ENCODE measurements around the gene HLA-DMA.
A peak's percentile ranks its signal among the peaks of the same experiment; 100 is the strongest.

HLA-DMA gene

DNA sequence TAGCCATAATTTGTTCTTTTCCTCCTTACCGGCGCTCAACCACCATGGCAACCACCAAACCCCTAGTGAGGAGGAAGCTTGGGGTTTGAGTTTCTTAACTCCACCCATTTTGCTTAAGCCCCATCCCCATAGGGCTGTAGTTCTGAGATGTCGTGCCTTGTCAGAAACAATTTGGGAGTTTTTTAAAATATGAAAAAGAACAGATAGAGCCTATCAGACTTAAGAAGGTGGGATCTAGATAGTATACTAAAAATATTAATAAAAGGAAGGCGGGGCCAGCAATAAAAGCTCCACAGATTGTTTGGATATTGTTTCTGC is 21.1 kb upstream of the HLA-DMA start:
- peak; percentile 25 for DNase-seq

DNA sequence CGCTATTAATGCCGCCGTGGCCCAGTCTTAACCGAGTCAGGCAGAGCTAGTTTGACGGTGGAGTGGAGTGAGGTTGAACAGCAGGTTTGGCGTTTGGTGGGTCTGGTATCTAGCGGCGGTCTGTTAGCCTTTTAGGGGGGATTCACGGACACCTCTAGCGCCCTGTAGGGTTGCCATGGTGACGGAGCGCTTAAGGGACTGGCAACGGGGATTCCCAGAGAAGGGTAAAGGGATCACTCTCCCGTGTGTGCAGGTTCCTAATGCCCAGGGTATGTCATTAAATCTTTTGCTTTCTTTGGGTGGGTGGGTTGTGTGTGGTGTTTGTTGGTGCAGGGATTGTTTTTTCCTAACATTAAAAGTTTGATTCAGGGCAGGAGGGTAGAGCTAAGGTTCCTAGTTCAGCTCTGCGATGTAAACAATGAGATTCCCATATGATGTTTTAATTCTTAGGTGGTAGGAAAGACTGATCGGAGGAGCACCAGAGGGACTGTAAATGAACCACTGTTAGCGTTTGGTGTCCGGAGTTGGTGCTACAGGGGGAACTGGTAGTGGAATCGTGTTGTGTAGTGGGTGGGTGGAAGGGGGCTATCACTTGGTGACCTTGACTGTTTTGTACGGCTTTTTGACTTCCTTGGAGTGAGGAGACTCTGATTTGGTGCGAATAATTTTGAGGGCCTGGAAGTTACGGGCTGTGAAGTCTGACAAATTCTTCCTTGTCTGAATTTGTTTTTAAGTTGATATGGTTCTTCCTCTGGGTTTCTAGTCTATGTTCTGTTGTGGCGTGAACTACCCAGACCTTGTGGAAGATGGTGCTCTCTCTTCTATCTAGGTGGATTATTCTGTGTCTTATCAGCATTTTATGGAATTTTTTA is 20.5 kb upstream of the HLA-DMA start:
- DNase-seq, result peak; percentile 81

DNA sequence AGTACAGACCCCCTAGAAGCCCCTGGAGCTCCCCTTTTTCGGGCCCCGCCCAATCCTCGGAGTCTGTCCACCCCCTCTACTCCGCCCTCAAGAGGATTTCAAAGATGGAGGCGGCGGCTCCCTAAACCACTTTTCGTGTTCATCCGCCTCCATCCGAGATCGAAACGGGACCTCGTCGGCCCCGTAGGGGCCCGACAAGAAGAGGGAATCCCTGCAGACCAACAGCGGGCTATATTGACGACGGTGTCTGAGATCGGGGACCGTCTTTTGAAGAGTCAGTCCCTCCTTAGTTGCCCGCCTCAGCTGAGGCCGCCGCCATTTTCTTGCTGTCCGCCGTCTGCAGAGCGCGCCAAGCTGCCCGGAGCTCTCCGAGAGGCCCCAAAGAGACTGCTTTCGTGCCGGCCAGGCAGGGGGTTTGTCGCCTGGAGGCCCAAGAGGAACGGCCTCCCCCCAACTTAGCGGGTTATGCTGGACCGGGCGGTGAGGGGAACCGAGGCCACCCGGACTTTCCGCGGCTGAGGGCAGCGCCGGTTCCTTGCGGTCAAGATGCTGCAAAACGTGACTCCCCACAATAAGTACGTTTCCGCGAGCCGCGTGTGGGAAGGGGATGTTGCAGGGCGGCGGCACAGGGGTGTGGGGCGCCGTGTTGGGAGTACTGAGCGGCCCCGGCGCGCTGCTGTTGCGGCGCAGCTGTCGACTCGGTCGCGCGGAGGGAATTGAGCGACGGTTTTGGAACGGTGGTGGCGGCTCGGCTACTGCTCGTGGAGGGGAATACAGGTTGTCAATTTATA is 19.7 kb upstream of the HLA-DMA start:
- DNase-seq, result peak; percentile 61

DNA sequence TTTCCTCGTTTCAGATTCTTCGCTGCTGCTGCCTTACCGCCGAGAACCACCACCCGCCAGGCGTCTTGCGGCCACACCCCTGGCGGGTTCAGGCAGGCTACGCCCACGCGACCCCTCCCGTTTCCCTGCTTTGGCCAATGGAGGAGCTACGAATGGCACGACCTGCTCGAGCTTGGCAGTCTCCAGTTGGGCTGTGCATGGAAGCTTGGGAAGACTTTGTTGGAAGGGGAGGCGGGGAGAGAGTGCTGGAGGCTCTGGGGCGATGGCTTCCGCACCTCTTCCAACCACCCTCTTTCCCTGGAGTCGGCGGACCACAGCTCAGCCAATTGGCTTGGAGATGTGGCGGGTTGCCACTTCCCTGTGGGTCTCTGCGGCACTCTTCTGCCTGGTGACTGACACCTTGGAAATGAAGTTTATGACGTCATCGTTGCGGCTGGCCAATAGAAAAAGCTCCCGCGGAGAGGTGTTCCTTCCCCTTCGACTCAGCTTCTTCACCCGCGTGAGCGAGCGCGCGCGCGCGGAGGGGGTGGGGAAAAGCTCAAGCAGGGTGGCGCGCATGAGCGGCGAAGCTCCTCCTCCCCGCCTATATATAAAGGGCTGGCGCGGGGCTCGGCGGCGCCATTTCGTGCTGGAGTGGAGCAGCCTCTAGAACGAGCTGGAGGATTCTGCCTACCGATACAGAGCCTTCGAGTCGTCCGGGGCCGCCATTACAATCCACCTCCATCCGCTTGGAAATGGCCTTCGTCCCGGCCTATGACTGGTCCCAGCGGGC is 18.9 kb upstream of the HLA-DMA start:
- DNase-seq, result peak; percentile 100

DNA sequence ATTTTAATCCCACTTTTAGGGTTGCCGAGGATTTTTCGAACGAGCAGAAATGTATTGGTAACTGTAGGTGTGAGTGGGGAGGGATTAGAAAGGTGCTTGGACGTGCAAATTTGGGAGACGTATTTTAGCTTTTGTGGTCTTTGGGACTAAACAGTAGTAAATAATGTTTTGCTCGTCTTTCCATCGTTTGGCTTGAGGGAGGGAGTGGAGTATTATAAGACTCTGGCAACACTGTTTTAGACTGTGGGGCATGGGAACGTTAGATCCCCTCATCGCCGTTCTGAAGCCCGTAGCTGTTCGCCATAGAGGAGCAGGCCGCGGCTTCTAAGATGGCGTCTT is 18.3 kb upstream of the HLA-DMA start:
- no peak for DNase-seq

DNA sequence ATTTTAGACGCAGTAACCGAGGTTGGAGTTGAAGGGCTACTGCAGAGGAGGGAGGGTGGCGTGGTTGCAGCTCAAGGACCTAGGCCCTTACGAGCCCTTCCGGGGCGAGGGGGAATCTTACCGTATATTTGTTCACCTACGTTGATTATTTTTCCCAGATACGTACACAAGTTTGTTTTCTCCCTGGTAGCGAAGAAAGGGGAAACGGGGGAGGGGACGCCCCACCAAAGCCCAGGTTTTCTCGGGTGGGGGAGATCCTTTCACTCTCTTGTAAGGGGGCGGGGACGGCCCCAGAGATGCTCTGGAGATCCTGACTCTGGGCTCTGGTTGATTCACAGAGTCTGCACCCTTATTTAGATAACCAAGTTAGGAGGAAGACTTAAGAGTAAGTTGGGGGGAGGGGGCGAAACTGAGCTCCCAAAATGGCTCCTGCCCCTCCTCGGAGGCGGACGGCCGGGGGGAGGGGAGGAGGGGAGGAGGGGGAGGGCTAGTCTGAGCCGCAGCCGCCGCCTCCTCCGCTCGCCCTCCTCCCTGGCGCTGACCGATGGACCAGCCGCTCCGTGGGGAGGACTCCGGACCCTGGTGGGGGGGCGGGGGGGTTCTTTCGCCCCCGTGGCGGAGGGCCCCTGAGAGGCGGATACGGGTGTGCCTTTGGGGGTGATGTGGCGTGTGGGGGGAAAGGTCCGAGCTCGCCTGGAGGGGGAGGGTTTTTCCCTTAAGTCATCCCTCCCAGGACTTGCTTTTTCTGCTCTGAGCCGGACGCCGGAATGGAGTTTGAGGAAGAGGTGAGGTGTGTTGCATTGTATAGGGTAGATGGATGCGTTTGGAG is 17.7 kb upstream of the HLA-DMA start:
- peak; percentile 83 for DNase-seq

DNA sequence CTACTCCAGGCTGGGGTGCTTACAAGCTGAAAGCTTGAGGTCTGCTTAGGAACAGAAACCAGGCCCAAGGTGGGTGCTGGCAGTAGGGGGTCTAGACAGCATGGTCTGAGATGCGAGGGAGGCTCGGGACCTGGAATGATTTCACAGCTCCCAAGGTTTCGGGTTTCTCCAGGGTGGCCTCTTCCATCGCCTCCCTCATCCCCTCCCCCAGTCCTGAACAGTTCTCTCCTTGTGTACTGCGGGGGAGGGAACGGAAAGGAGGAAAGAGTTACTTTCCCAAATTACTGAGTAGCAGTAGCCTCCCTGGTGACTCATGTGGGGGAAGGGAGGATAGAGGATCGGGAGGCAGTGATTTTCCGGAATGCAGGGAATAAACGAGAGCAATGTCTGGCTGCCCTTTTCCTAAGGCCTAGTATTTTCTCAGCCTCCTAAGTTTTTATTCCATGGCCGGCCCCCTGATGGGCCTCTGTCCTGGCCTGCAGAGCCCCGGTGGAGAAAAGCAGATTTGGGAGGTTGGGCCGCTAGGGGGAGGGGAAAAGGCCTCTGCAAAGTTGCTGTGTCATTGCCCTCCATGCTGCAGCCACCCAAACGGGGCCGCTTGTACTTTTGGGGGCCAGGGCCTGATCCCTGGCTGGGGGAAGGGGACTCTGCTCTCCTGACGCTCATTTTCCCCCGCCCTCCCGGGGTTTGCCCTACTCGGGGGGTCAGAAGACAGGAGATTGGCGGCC is 17.0 kb upstream of the HLA-DMA start:
- peak; percentile 81 for DNase-seq

DNA sequence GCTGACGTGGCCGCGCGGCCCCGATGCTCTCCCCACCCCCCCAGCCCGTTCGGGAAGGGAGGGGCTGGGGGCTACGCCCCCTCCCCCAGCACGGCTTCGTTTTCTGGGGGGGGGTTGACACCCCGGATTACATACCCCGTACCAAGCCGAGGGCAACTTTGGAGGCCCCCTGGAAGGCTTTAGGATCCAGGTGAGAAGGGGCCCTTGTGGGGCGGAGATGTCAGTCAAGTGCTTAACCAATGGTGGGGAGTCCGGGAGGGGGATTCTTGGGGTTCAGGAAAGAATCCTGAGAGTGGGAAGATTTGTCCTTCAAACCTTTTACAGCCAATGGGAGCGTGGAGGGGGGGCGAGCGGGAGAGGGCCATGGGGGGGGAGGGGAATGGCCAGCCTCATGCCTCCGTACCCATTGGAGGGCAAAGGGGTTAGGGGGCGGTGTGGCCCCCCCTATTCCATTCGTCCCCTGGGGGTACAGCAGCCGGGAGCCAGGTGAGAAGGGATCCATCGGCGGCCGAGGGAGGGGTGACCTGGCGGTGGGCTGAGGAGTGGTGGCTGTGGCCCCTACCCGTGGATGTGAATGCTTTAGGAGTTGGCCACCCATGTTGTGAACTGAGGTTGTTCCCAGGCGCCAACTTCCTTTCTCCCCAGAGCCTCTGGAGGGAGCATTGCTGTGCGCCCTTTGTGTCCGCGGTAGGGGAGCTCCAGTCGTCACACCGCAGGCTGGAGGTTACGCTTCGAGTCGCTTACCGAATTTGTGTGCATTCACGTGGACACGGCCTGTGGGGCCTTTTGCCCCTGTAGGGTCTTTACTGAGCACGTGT is 16.2 kb upstream of the HLA-DMA start:
- DNase-seq, result peak; percentile 84

DNA sequence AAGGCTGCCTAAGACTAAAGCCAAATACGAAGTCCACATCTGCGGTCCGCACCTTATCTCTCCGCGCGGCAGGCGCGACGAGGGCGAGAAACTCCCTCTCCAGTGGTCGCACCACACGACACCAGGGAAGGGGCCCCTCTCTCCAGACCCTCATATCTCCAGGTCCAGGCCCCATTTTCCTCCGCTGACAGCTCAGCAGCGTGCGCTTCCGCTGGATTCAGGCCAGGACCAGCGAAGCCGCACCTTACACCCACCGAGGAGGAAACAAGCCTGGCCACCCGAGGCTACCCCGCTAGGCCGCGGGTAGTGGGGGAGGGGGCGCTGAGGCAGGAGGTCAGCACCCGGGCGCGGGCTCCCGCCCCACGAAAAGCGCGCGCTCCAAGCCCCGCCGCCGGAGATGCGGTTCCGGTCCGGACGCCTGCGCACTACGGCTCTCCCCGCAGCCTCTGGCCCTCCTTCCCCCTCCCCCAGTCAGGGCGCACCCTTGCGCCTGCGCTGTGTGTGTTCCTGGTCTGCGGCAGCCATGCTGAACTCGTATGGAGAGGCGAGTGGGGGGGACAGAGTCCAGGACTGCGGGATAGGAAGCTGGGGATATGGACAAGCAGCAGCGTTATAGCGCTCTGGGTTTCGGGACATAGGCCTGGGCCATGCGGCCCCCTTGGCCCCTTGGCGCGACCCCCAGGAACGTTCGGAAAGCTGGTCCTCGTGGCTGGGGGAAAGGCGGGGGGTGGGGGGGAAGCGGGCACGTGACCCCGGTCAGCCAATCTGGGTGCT is 15.4 kb upstream of the HLA-DMA start, which contains the start of gene BRD2:
BRD2 (plus strand) TSS at position 502 of the 774 bp plus-strand sequence. CDS start 4,305 bp downstream, outside the sequence.
- peak; percentile 96 for DNase-seq

DNA sequence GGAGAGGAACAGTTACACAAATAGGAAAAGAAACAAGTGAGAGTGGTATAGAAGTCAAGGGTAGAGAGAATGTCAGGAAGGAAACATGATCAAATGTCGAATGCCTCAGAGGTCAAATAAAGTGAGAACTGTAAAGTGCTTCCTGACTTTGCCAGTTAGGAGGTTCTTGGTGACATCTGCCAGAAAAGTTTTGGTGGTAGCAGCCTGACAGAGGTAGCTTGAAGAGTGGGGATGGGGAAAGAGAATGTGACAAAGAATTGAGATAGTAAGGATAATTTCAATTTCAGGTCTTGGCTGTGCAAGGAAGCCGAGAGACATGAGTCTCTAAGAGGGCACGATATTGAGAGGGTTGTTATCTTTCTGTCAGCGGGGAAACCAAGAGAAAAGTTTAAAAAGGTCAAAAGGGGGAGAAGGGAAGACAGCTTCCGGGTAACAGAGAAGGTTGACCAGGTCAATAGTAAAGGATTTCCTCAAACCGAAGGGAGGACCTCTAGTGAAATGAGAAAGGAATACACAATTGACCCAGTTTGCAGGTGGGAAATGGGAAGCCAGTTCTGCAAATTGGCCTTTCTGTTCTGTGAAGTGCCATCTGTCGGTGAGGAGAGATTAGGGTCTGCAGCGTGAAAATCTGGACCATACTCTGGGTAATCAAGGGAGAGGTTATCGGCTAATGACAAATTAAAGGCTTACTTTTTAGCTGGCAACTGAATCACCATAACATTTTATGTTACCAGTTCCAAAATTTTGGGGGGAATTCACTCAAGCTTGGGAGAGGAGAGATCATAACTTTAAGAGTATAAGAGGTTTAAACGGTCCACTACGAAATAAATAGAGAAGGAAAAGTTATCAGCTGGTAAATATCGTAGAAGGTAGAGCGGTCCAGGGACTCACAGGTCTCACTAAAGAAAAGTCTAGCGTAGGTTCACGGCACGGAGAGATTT is 14.5 kb upstream of the HLA-DMA start:
- peak; percentile 69 for DNase-seq

DNA sequence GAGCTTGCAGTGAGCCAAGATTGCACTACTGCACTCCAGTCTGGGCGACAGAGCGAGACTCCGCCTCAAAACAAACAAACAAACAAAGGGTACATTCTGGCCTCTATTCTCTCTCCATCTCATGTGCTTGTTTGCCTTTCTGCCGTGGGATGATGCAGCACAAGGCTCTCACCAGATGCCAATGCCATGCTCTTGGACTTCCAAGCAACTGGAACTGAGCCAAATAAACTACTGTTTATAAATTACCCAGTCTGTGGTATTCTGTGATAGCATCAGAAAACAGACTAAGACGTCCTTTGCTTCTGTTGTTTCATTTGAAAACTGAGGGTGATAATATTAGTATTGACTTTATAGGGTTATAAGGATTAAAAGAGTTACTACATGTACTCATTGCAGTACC is 11.9 kb upstream of the HLA-DMA start:
- DNase-seq, result no peak

DNA sequence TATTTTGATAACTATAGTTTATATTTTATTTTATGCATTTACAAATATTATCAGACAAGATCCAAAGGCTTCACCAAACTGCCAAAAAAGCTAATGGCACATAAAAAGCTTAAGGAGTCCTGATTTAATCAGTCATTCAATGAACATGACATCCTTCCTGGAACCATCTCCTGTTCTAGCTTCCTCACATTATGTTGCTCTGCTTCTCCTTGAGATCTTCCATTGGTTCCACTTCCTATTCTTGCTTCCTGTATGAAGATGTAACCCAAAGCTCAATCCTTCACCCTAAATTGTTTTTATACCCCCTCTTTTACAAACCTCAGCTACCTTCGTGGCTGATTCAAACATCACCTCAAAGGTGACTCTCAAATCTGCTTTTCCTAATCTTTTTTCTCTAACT is 11.0 kb upstream of the HLA-DMA start:
- no peak for DNase-seq

DNA sequence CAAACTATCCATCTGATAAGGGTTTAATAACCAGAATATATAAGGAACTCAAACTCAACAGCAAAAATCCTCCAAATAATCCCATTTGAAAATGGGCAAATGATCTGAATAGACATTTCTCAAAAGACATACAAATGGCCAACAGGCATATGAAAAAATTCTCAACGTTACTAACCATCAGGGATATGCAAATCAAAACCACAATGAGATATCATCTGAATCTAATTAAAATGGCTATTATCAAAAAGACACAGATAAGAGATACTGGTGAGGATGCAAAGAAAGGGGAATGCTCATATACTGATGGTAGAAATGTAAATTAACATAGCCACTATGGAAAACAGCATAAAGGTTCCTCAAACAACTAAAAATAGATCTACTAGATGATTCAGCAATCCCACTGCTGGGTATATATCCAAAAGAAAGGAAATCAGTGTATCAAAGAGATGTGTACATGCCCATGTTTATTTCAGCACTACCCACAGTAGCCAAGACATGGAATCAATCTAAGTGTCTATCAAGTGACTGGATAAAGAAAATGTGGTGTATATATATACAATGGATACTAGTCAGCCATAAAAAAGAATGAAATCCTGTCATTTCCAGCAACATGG is 9.4 kb upstream of the HLA-DMA start:
- no peak for DNase-seq

DNA sequence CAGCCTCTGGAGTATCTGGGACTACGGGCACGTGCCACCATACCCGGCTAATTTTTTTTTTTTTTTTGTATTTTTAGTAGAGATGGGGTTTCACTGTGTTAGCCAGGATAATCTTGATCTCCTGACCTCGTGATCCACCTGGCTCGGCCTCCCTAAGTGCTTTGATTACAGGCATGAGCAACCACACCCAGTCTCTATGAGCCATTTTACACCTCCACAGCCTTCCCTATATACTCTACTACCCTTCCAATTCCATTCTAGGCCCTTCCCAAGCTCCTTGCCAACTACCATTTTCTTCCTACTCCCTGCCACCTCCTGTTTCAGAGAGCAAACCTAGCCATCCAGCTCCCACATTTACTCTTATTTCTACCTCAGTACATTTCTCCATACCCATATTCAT is 7.7 kb upstream of the HLA-DMA start:
- no peak for DNase-seq

DNA sequence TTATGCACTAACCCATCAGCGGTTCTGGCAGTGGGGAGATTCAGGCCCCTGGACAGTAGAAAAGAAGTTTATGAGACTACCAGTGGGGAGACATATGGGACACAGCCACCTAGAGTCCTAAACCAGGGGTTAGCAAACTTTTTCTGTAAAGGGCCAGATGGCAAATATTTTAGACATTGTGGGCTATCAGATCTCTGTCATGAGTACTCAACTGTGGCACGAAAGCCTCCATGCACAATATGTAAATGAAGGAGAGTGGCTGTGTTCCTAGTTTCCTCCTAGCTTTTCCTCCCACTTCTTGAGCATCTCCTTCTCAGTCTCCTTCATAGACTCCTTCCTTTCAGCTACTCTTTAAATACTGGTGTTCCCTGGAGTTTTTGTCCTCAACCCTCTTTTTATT is 3.3 kb upstream of the HLA-DMA start:
- DNase-seq, result no peak

DNA sequence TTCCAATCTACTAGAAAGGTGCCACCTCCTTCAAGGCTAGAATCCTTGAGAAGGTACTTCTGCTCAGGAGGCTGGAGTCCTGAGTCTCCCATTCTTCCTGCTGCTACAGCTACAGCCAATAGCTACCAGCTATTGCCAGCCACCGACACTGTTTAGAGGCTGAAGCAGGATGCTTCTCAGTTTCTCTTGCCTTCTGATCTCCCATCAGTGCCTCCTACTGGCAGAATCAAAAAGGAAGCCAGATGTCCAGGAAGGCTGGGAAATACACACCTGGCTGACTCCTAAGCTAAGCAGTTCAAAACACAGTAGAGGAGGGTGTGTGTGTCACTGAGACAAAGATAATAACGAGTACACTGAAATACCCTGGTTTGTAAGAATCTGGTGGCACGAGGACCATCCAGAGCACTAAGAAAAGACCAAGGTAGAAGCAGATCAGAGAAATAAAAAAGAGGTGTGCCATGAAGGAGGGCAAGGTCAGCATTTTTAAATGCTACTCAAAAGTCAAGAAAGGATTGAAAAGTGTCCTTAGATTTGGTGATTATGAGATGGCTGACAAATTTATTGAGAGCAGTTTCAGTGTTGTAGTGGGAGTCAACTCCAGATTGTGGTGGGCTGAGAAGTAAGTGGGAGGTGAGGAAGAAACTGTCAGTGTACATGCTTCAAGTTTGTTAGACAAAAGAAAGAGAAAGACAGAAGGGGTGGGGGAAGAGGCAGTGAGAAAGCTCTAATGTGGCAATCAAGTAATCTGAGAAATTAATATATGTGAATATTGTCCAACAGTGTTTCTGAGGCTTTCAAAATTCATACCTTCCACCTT is 2.3 kb upstream of the HLA-DMA start:
- DNase-seq, result peak; percentile 17

DNA sequence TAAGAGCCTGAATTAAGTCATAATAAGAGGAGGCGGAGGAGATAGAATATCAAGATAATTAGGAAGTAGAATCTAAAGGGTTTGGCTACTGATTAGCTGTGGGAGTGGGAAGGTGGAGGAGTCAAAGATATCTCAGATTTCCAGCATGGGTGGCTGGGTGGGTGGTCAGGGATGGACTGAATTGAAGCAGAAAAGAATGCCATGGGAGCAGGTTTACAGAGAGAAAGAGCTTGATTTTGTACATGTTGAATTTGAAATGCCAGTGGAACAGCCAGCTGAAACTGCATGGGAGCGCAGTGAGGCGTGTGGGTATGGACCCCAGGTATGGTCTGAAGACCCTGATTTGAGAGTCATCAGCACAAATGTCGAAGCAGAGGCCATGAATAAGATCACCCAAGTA is 1.4 kb upstream of the HLA-DMA start:
- no peak for DNase-seq

DNA sequence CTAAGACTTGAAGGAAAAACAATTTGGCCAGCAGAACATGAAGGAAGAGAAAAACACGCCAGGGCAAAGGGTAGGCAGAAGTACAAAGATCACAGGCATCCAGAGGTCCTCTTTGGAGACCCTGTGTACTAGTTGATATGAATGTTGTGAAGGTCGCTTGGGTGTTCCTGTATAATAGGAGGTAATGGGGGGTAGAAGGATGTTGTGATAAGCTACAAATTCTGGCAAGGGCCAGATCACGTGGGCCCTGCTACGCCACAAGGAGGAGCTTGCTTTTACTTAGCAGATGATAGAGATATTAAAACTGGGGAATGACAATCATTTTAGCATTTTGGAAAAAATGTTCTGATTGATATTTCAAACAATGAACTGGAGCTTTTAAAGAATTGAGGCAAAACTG is 878 bp upstream of the HLA-DMA start:
- no peak for DNase-seq

Measured in NCI-H146 (cell line).